HUES6 (cell line): ENCODE data around the gene MAML2.

Source experiments
- H3K27ac ChIP-seq: 2 replicates; pipeline ENCODE4 v1.7.0; 2013; ENCODE audit warnings: low read depth, mild to moderate bottlenecking, low read length, inconsistent platforms
- H3K27me3 ChIP-seq: 2 replicates; pipeline ENCODE4 v1.6.1; 2013; ENCODE audit warnings: low read length; ENCODE audit not compliant: control insufficient read depth, insufficient read depth
- H3K36me3 ChIP-seq: 2 replicates; pipeline ENCODE4 v1.6.1; 2013; ENCODE audit warnings: low read length; ENCODE audit not compliant: control insufficient read depth, insufficient read depth
- H3K4me1 ChIP-seq: 2 replicates; pipeline ENCODE4 v1.6.1; 2013; ENCODE audit warnings: low read length; ENCODE audit not compliant: control insufficient read depth, insufficient read depth
- H3K4me3 ChIP-seq: 2 replicates; pipeline ENCODE4 v1.5.1; 2013; ENCODE audit warnings: low read depth, low read length
- H3K9ac ChIP-seq: one replicate; pipeline ENCODE4 v1.6.1; 2013; ENCODE audit warnings: mild to moderate bottlenecking, low read length
- H3K9me3 ChIP-seq: 2 replicates; pipeline ENCODE4 v1.6.1; 2013; ENCODE audit warnings: low read depth, low read length; ENCODE audit not compliant: control insufficient read depth, insufficient read depth

MAML2 gene

DNA sequence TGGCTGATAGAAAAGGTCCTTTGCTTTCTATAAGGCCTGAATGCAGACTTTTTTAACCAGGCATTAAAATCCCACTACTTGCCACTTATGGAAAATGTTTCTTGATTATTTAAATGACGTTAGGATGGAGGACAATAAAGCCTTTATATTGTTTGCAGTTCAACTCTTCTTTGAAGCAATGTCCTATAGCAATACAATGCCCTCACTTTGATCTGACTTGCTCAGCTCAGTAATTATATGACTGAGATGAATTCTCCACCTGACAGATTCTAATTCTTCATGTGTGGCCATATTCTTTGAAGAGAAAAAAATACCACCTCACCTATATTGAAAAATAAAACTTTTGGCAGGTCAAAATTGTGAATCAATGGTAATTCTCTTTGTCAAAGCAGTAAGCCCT, 237.1 kb downstream of the MAML2 start:
- Histone ChIP-seq H3K4me1 (peaks cover 3% of the 10 kb centered on the region; the same call in 1 of the 2 replicates), H3K9ac (no peak overlapping the region), H3K36me3 (no peaks in the 10 kb centered on the region), H3K4me3 (no peak overlapping the region), H3K9me3 (no peaks in the 10 kb centered on the region), H3K27ac (no peak overlapping the region), H3K27me3 (no peaks in the 10 kb centered on the region)

- Histone ChIP-seq H3K27me3 (no peaks in the 10 kb centered on the region), H3K27ac (no peak overlapping the region), H3K4me3 (no peak overlapping the region), H3K9ac (no peak overlapping the region), H3K36me3 (no peaks in the 10 kb centered on the region), H3K4me1 (0 out of 2 replicates have a peak, but pooled peaks cover 2% of the 10 kb centered on the region), H3K9me3 (no peaks in the 10 kb centered on the region)
Observed at GRCh38 chr11:96105197-96105895, 237.6 kb downstream of the MAML2 start.

DNA sequence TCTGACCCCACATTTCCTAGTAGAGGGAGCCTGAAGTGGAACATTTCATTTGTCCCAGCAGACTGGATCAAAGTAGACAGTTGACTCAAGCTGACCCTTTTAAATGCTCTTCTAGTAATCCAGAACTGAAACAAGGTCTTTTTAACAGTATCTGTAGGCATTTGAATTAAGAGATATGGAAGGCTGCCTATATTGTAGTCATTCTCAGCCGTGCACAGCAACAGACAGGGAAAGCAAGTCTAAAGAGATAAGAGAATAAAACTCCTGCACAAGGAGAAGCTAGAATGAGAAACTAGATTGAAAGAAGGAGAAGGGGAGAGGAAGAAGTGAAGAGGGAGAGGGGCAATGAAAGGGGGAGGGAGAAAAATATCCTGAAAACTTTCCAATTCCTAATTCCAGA, 238.5 kb downstream of the MAML2 start:
- Histone ChIP-seq H3K9ac (no peak overlapping the region), H3K27ac (no peak overlapping the region), H3K27me3 (no peaks in the 10 kb centered on the region), H3K4me1 (0 out of 2 replicates have a peak, but pooled peaks cover 2% of the 10 kb centered on the region), H3K9me3 (no peaks in the 10 kb centered on the region), H3K4me3 (no peak overlapping the region), H3K36me3 (no peaks in the 10 kb centered on the region)

DNA sequence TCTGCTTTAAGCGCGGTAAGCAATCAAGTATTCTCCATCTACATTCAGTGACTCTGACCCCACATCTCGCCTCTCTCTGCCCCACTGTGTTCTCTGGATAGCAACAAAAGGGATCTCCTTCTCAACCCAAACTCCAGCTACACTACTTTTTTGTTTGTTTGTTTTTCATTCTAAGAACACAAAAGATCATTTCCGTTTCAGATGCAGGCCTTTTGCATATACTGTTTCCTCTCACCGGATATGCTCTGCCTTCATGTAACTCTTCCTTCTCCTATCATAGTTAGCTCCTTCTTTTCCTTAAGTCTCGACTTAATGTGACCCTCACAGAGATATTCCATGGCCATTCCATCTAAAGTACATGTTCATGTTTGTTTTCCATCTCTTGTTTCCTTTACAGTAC, 239.3 kb downstream of the MAML2 start:
- no peaks in the 10 kb centered on the region for H3K27me3 ChIP-seq
- H3K9me3 ChIP-seq, result no peaks in the 10 kb centered on the region
- no peaks in the 10 kb centered on the region for H3K36me3 ChIP-seq
- H3K4me3 ChIP-seq, result no peak overlapping the region
- H3K27ac ChIP-seq, result no peak overlapping the region
- H3K4me1 ChIP-seq, result peaks cover 8% of the 10 kb centered on the region; the same call in 1 of the 2 replicates
- no peak overlapping the region for H3K9ac ChIP-seq

DNA sequence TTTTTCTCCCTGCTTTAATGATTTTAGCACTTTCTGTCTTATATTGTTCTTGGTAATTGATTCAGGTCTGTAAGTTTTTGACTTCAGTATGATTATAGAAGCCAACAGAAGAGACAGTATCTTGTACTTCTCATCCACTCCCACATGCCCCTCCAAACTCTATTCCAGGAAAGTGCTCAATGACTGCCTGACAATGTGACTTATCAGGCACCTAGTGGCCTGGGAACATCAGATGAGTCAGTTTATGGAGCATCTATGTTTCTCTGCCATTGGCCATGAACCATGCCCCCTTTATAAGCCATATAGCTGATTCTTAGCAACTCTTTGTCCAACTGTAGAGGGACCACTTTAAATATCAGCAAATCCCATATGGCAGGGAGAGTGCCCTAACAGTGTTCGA, 239.9 kb downstream of the MAML2 start:
- no peak overlapping the region for H3K27ac ChIP-seq
- no peak overlapping the region for H3K9ac ChIP-seq

DNA sequence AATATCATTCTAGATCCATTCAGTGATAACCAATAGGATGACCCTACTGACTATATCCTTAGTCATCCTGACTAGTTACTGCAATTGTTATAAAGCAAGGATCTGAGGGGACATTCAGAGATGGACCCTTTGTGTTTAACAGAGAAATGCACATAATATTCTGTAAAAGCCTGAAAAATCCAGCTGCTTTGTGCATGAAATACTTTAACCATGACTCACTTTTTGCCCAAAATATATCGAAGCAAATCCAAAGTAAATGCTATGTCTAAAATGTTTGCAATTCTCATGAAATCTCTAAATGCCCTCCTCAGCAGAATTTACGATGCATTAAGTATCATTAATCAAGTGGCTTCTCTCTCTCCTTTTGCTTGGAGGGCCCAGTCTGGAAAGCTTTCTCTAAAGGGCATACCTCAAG, 240.3 kb downstream of the MAML2 start:
- H3K27me3 ChIP-seq, result no peaks in the 10 kb centered on the region
- H3K36me3 ChIP-seq, result no peaks in the 10 kb centered on the region
- H3K4me3 ChIP-seq, result no peak overlapping the region
- H3K27ac ChIP-seq, result no peak overlapping the region
- peaks cover 18% of the 10 kb centered on the region; the same call in 1 of the 2 replicates for H3K4me1 ChIP-seq
- H3K9ac ChIP-seq, result no peak overlapping the region
- H3K9me3 ChIP-seq, result no peaks in the 10 kb centered on the region

More for the DNA sequence above, 239.9 kb downstream of the MAML2 start:
- H3K4me3 ChIP-seq, result no peak overlapping the region
- no peaks in the 10 kb centered on the region for H3K27me3 ChIP-seq
- H3K9me3 ChIP-seq, result no peaks in the 10 kb centered on the region
- no peaks in the 10 kb centered on the region for H3K36me3 ChIP-seq
- H3K4me1 ChIP-seq, result peaks cover 15% of the 10 kb centered on the region; the same call in 1 of the 2 replicates

DNA sequence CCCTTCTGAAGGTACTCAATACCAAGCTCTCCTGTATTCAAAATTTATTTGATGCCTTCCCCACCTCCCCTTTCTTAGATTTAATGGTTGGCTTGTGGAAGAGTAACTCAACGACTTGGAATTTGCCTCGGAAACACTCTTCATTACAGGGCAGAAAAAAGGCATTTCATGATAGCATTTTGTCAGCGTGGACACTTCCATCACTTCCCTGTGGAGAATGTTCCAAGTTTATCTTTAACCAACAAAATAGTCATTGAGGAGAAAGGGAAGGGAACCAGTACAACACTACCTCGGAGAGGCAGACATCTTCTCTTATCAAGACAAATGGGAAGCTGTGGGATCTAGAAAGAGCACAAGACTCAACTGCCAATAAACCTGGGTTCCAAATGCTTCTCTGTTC, 241.8 kb downstream of the MAML2 start:
- Histone ChIP-seq H3K4me1 (peaks cover 20% of the 10 kb centered on the region; the same call in 1 of the 2 replicates), H3K27ac (no peak overlapping the region), H3K36me3 (no peaks in the 10 kb centered on the region), H3K27me3 (no peaks in the 10 kb centered on the region), H3K9ac (no peak overlapping the region), H3K4me3 (no peak overlapping the region), H3K9me3 (no peaks in the 10 kb centered on the region)

DNA sequence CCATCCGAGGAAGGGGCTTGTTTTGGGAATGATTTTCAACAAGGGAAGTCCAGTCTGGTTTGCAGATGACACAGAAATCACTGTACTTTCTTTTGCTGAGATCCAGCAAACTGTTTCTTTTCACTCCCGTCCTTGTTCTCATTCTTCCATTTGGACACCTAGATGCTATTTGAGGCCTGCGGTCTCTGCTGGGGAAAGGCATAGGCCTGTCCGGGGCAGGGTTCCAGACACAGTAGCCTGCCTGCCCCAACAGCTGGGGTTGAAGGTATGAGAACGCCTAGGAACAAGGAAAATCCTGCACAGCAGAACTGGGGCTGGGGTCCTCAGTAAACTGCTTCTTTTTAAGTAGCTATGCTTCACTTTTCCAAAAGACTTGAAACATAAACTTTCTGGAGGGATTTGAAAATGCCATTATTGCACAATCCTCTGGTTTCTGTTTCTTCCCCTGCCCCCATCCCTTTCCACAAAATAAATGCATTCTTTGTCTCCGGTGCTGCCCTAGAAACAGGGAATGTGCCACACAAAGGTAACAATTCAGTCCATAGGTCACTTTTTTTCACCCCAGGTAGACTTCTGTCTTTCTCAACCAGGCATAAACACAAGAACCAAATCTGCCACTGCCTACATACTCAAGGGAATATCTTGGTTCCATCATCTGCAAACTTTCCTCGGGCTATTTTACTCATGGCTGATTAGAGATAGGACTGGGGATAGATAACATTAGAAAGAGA, 244.3 kb downstream of the MAML2 start:
- Histone ChIP-seq H3K27ac (no peak overlapping the region), H3K4me3 (no peak overlapping the region), H3K9ac (no peak overlapping the region), H3K4me1 (peaks cover 28% of the 10 kb centered on the region; the same call in 1 of the 2 replicates), H3K9me3 (no peaks in the 10 kb centered on the region), H3K27me3 (no peaks in the 10 kb centered on the region), H3K36me3 (no peaks in the 10 kb centered on the region)

DNA sequence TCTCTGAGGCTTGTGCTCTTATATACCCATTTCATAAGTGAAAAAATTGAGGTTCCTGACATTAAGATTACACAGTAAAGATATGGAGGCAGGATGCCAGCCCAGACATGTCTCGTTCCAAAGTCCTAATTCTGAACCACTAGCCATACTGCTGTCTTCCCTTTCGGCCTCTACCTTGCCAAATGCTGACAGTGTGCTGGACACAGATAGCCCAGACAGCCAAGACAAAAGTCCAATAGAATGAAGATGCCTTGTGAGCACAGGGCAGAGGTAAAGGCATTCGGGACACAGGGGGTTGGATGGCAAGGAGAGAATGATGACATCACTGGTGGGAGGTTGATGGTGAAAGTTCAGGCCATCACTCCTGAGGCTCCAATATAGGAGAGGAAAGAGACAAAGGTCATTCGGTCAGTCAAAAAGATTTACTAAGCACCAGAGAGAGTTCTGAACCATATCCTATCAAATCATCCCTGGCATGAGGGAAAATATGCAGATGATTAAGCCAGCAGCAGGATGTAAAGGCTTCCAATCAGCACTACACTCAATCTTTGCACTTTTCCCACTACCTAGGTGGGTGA, 245.1 kb downstream of the MAML2 start:
- no peaks in the 10 kb centered on the region for H3K27me3 ChIP-seq
- peaks cover 28% of the 10 kb centered on the region; the same call in 1 of the 2 replicates for H3K4me1 ChIP-seq
- peaks cover 3% of the 10 kb centered on the region; the same call in 1 of the 2 replicates for H3K36me3 ChIP-seq
- H3K4me3 ChIP-seq, result no peak overlapping the region
- H3K9ac ChIP-seq, result no peak overlapping the region
- no peaks in the 10 kb centered on the region for H3K9me3 ChIP-seq
- H3K27ac ChIP-seq, result no peak overlapping the region

GRCh38 chr11:96096360-96096759, 246.6 kb downstream of the MAML2 start:
- peaks cover 28% of the 10 kb centered on the region; the same call in 1 of the 2 replicates for H3K4me1 ChIP-seq
- H3K27ac ChIP-seq, result no peak overlapping the region

DNA sequence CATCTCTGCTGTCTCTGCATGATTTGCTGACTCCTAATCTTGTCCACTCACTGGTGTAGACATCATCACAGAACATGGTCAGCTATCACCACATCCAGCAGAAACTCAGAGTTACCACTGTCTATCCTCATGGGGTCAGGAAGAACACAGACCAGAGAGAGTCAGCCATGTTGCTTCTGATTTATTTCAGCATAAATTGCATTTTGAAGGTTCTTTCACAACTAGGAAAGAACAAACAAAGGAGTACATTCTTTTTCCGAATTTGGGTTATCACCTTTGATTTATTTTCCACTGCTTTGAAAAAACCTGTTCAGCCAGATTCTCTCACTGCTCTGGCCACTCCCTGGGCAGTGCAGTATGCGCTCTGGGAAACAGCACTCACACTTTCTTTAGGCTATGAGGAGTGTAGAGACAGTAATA, 247.1 kb downstream of the MAML2 start:
- Histone ChIP-seq H3K9ac (no peak overlapping the region), H3K27ac (no peak overlapping the region), H3K27me3 (no peaks in the 10 kb centered on the region), H3K9me3 (no peaks in the 10 kb centered on the region), H3K4me3 (no peak overlapping the region), H3K4me1 (peaks cover 28% of the 10 kb centered on the region; the same call in 1 of the 2 replicates), H3K36me3 (peaks cover 5% of the 10 kb centered on the region; the same call in 1 of the 2 replicates)

More at GRCh38 chr11:96096360-96096759, 246.6 kb downstream of the MAML2 start:
- Histone ChIP-seq H3K9me3 (no peaks in the 10 kb centered on the region), H3K4me3 (no peak overlapping the region), H3K27me3 (no peaks in the 10 kb centered on the region), H3K36me3 (peaks cover 5% of the 10 kb centered on the region; the same call in 1 of the 2 replicates), H3K9ac (no peak overlapping the region)
